ENCODE measurements around the gene ZKSCAN2. TPM values are rescaled to one million over a fixed set of nuclear protein-coding genes. Genes with fewer than 3 reads are reported as not detected.

ZKSCAN2 gene
- total and polyA plus RNA-seq, 2 of the 8 experiments (the other 6 are each of a cell fraction or from before 2014, with no cell fraction given) = 2.2 to 11.6 TPM

DNA sequence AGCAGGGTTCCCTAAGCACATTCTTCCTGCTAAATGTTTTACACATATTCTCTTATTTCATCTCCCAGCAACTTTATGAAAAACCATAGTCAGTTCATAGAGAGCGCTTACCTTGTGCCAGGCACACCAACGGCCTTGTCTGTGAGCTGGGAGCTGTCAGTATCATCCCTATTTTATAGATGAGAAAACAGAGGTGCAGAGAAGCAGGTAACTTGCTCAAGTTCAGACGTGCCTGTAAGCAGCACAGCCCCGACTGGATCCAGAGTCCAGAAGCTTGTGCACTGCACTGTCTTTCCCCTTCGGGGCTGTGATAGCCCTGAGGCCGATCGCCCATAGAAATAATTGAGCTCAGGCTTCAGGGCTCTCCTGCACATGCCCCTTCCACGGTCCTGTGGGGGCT is 34.7 kb downstream of the ZKSCAN2 start:
- WGBS, 2 experiments (ENCODE audit: extremely low coverage in 1 of 2, insufficient coverage in 1 of 2, insufficient read length in 1 of 2, insufficient replicate concordance in 2 of 2, low coverage in 1 of 2, low lambda C conversion rate in 2 of 2, missing lambda C conversion rate in 1 of 2) = 91% methylated on average over 8 of the region's 8 CpGs; no CpG with 5 or more reads in 1 of the 2 experiments
- H3K14ac ChIP-seq (ENCODE audit: insufficient read length) = no peak overlapping the region
- H3K79me1 ChIP-seq (ENCODE audit: low read depth, low read length) = no peaks in the 10 kb centered on the region
- no peak overlapping the region for H4K5ac ChIP-seq (ENCODE audit: insufficient read length, low read depth, low read length)
- no peak overlapping the region for H3K27ac ChIP-seq (ENCODE audit: low read depth, low read length)
- H3K23me2 ChIP-seq (ENCODE audit: low read depth, low read length) = no peaks in the 10 kb centered on the region
- no peak overlapping the region for H3K9ac ChIP-seq (replicated peaks in 1 of 4; ENCODE audit: extremely low read depth in 1 of 4, low read depth in 3 of 4, low read length in 3 of 4)
- H2AFZ ChIP-seq (ENCODE audit: low read length) = no peak overlapping the region
- no peak overlapping the region for H2BK120ac ChIP-seq (replicated peaks; ENCODE audit: low read depth, low read length)
- no peak overlapping the region for H2BK5ac ChIP-seq (ENCODE audit: low read depth, low read length)
- no peak overlapping the region for H3K4me3 ChIP-seq (ENCODE audit: extremely low read depth in 1 of 4, insufficient read depth in 2 of 4, low read depth in 3 of 4, low read length in 4 of 4)
- H2AK5ac ChIP-seq (ENCODE audit: low read depth, low read length) = no peak overlapping the region
- H3K27me3 ChIP-seq (replicated peaks in 1 of 4; ENCODE audit: control insufficient read depth in 3 of 4, extremely low read depth in 1 of 4, insufficient read depth in 3 of 4, low read length in 3 of 4) = no peaks in the 10 kb centered on the region
- ChIA-PET POLR2A (ENCODE audit: partially characterized antibody) (interaction anchor here (0.6 kb wide), 1 partner anchor 737 kb away, joined by 5 read pairs; no protein-coding TSS in a partner anchor), CTCF (ENCODE audit: partially characterized antibody) (interaction anchor here (0.6 to 5.1 kb wide), 8 partner anchors 10 to 388 kb away, joined by 3 to 32 read pairs (median 4); no protein-coding TSS in a partner anchor)
- no peak overlapping the region for H3K23ac ChIP-seq (ENCODE audit: insufficient read length)
- FAIRE-seq (no peak), DNase-seq (ENCODE audit: low read depth in 1 of 2, low spot score in 2 of 2) (no peak)
- H3K4me2 ChIP-seq (ENCODE audit: insufficient read depth in 1 of 2, low read depth in 2 of 2, low read length in 2 of 2) = no peak overlapping the region
- H2BK20ac ChIP-seq (ENCODE audit: low read length) = no peak overlapping the region
- no peak overlapping the region for H2BK12ac ChIP-seq (ENCODE audit: low read depth, low read length)
- no peaks in the 10 kb centered on the region for H3K36me3 ChIP-seq (ENCODE audit: control insufficient read depth in 2 of 4, insufficient read depth in 4 of 4, low read length in 3 of 4)
- H4K20me1 ChIP-seq (replicated peaks in 1 of 2; ENCODE audit: control insufficient read depth in 1 of 2, insufficient read depth in 2 of 2, low read length in 2 of 2) = no peaks in the 10 kb centered on the region
- no peak overlapping the region for H3K56ac ChIP-seq (replicated peaks; ENCODE audit: insufficient read length, low read depth, low read length)
- H3K4ac ChIP-seq (replicated peaks; ENCODE audit: insufficient read length, low read depth, low read length) = no peak overlapping the region
- H2BK15ac ChIP-seq (ENCODE audit: low read length) = no peak overlapping the region
- no peak overlapping the region for H4K8ac ChIP-seq (ENCODE audit: extremely low read depth, insufficient read depth, low read length)
- no peak overlapping the region for H4K91ac ChIP-seq (replicated peaks; ENCODE audit: insufficient read length, low read length)
- no peaks in the 10 kb centered on the region for H3K9me3 ChIP-seq (ENCODE audit: insufficient read depth in 2 of 2, low read depth in 1 of 2, low read length in 1 of 2)
- no peaks in the 10 kb centered on the region for H3K79me2 ChIP-seq (ENCODE audit: control insufficient read depth in 1 of 2, insufficient read depth in 2 of 2, low read length in 2 of 2)
- H3K18ac ChIP-seq (ENCODE audit: extremely low read depth, low read length) = no peak overlapping the region
- H3K4me1 ChIP-seq (replicated peaks in 1 of 4; ENCODE audit: control insufficient read depth in 3 of 4, insufficient read depth in 4 of 4, low read length in 3 of 4) = no peaks in the 10 kb centered on the region
- TF ChIP-seq BACH1 (IDR thresholded peaks at IDR 0.05; ENCODE audit: low read length) = no peak
- no peak for TF ChIP-seq GABPA (IDR thresholded peaks at IDR 0.05; ENCODE audit: borderline replicate concordance, insufficient read depth, low read length)
- TF ChIP-seq HDAC6 (IDR thresholded peaks at IDR 0.05; ENCODE audit: low read depth, low read length) = no peak
- no peak for TF ChIP-seq TEAD4 (IDR thresholded peaks at IDR 0.05; ENCODE audit: low read depth, low read length)
- TF ChIP-seq USF2 (IDR thresholded peaks at IDR 0.05; ENCODE audit: low read length) = no peak
- no peak for TF ChIP-seq ASH2L (IDR thresholded peaks at IDR 0.05; ENCODE audit: low read length)
- no peak for TF ChIP-seq SAP30 (IDR thresholded peaks at IDR 0.05; ENCODE audit: insufficient read depth, insufficient replicate concordance, low read length)
- no peak for TF ChIP-seq POLR2AphosphoS5 (IDR thresholded peaks at IDR 0.05; ENCODE audit: low read depth, low read length)
- TF ChIP-seq SP1 (IDR thresholded peaks at IDR 0.05; ENCODE audit: low read depth, low read length) = no peak
- no peak for TF ChIP-seq TAF7 (optimal IDR thresholded peaks at IDR 0.05; ENCODE audit: borderline replicate concordance, low read depth, low read length)
- no peak for TF ChIP-seq FOSL1 (IDR thresholded peaks at IDR 0.05; ENCODE audit: insufficient read depth, low read depth, low read length)
- no peak for TF ChIP-seq RXRA (IDR thresholded peaks at IDR 0.05; ENCODE audit: insufficient read depth, low read depth, low read length)
- no peak for TF ChIP-seq KDM4A (IDR thresholded peaks at IDR 0.05; ENCODE audit: low read depth, low read length, severe bottlenecking)
- TF ChIP-seq KDM5A (IDR thresholded peaks at IDR 0.05; ENCODE audit: low read length) = no peak

All from H1 (cell line).